A549 treated with AZD9567 at 1 μM for 4 hours (cell line): ENCODE data around the gene SPATA16. TPM values are rescaled to one million over a fixed set of nuclear protein-coding genes. Genes with fewer than 3 reads are reported as not detected.

Experiments
- total RNA-seq: library from RNA; stranded (reverse); fragments of 200-300 nt; extraction: Qiagen RNA extraction; gene quantifications from 5 replicates; pipeline ENCODE4 v1.2.3, GENCODE V29; 2022; ENCODE audit not compliant: insufficient read depth

SPATA16 gene, protein sequence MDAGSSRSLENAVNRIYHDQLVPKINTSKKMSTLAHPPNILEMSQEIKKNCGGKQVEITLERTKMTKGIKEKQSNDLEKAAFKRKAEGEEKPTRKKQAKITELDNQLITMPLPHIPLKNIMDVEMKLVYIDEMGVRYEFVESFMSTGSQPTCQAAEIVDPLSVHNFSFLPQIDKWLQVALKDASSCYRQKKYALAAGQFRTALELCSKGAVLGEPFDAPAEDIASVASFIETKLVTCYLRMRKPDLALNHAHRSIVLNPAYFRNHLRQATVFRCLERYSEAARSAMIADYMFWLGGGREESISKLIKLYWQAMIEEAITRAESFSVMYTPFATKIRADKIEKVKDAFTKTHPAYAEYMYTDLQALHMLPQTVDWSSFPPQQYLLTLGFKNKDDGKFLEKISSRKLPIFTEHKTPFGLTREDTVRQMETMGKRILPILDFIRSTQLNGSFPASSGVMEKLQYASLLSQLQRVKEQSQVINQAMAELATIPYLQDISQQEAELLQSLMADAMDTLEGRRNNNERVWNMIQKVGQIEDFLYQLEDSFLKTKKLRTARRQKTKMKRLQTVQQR
- total RNA-seq: not detected in 5 replicates

DNA sequence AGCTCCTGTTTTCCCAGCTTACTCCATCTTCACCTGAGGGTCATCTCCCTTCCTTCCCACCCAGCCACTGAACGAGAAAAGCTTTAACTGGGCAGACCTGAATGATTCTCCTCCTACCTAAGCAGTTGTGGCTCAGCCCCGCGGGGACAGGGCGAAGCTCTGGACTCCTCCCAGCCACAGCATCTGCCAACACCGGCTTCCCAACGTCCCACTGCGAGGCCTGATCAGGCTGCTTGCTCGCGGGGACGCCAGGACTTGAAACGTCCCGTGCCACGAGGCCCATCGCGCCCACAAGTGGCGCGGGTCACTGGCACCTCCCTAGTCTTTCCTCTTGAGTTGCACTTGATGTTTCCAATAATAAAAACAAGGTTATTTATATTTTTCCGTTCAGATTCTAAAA lies at the start of gene SPATA16:
Gene SPATA16 (minus strand): TSS at position 250 of the 400 bp plus-strand sequence. CDS start 23,504 bp downstream, outside the sequence.

